Left hindlimb (tissue), 1 donor: ENCODE data around the gene WDR13.
"Not testable (repeated sequence)": the region's sequence is repeated elsewhere in the genome, so short reads cannot be mapped to it uniquely, and the experiment has no call there.

Experiments used
- DNase-seq: peaks from one replicate; pipeline ENCODE4 v3.0.0-alpha.2; 2018

The WDR13 gene

GRCh38 chrX:48597353-48598264 lies at the start of gene WDR13:
TSS of gene WDR13 (plus strand) at chrX:48597492. CDS start at chrX:48597997, 505 bp downstream.
- peak; percentile 93 for DNase-seq

GRCh38 chrX:48548871-48549270 lies 48.4 kb upstream of the WDR13 start:
- no peak for DNase-seq

GRCh38 chrX:48555731-48556325 lies 41.5 kb upstream of the WDR13 start:
- not testable (repeated sequence) for DNase-seq

- DNase-seq: no peak
These were observed 39.0 kb upstream of the WDR13 start for GRCh38 chrX:48558271-48558670.

GRCh38 chrX:48559636-48560035 lies 37.7 kb upstream of the WDR13 start:
- no peak for DNase-seq

GRCh38 chrX:48560056-48560455 lies 37.2 kb upstream of the WDR13 start:
- DNase-seq: no peak

GRCh38 chrX:48560681-48561080 lies 36.6 kb upstream of the WDR13 start:
- DNase-seq: no peak

- DNase-seq: no peak
These were observed 27.3 kb upstream of the WDR13 start for GRCh38 chrX:48569958-48570357.

- peak; percentile 38 for DNase-seq
These were observed 23.5 kb upstream of the WDR13 start for GRCh38 chrX:48573690-48574269.

GRCh38 chrX:48574270-48575266 lies 22.7 kb upstream of the WDR13 start, which contains the start of gene RBM3:
TSS of gene RBM3 (plus strand) at chrX:48574484. CDS start at chrX:48575181, 697 bp downstream.
- peak; percentile 95 for DNase-seq

GRCh38 chrX:48575642-48576041 lies 21.6 kb upstream of the WDR13 start:
- no peak for DNase-seq

GRCh38 chrX:48576108-48576507 lies 21.2 kb upstream of the WDR13 start:
- no peak for DNase-seq

- DNase-seq: no peak
These were observed 18.6 kb upstream of the WDR13 start for GRCh38 chrX:48578661-48579128.

GRCh38 chrX:48579259-48579658 lies 18.0 kb upstream of the WDR13 start:
- no peak for DNase-seq

GRCh38 chrX:48580662-48581061 lies 16.6 kb upstream of the WDR13 start:
- DNase-seq: no peak

GRCh38 chrX:48584698-48585097 lies 12.6 kb upstream of the WDR13 start:
- DNase-seq: no peak

- DNase-seq: no peak
These were observed 7.7 kb upstream of the WDR13 start for GRCh38 chrX:48589482-48590162.

- no peak for DNase-seq
These were observed 6.8 kb upstream of the WDR13 start for GRCh38 chrX:48590203-48591103.

GRCh38 chrX:48591255-48591791 lies 6.0 kb upstream of the WDR13 start:
- DNase-seq: no peak

- DNase-seq: no peak
These were observed 4.3 kb upstream of the WDR13 start for GRCh38 chrX:48592971-48593370.
